Upper lobe of right lung (tissue), 1 donor: ENCODE measurements around the gene ING5. TPM values are rescaled to one million over a fixed set of nuclear protein-coding genes. Genes with fewer than 3 reads are reported as not detected.
"Not testable (repeated sequence)": the region's sequence is repeated elsewhere in the genome, so short reads cannot be mapped to it uniquely, and the experiment has no call there.

Experiments
- ATAC-seq: fragments of 200-7000 bp; cut with Tn5 transposase; one replicate; pipeline ENCODE4 v1.9.1; 2020; ENCODE audit warnings: mild to moderate bottlenecking, moderate library complexity
- DNase-seq: peaks from one replicate; pipeline ENCODE4 v3.0.0-alpha.2; 2020
- H3K27ac ChIP-seq: fragments of 200-600 bp; one replicate; pipeline ENCODE4 v1.8.0; 2022
- H3K27me3 ChIP-seq: fragments of 200-600 bp; one replicate; pipeline ENCODE4 v1.8.0; 2022; ENCODE audit warnings: mild to moderate bottlenecking
- H3K36me3 ChIP-seq: fragments of 200-600 bp; one replicate; pipeline ENCODE4 v1.8.0; 2022
- H3K4me1 ChIP-seq: fragments of 200-600 bp; one replicate; pipeline ENCODE4 v1.8.0; 2022
- H3K4me3 ChIP-seq: fragments of 200-600 bp; one replicate; pipeline ENCODE4 v1.8.0; 2022; ENCODE audit warnings: mild to moderate bottlenecking
- H3K9me3 ChIP-seq: fragments of 200-600 bp; one replicate; pipeline ENCODE4 v1.8.0; 2022
- intact Hi-C: fragments of 100-400 bp; cut with DNase I; formaldehyde crosslinking; loops from one replicate; pipeline ENCODE4 v1.11.0; 2022
- total RNA-seq: library from RNA; stranded (reverse); fragmentation: NEBNext Ultra II Directional; extraction: Animal tissue kit (Norgen Biotek cat#: 25700); gene quantifications from one replicate; pipeline ENCODE4 v1.2.1, GENCODE V29; 2021
- TF ChIP-seq, protein P1 (sequence below): fragments of 200-600 bp; IDR thresholded peaks from one replicate; pipeline ENCODE4 v1.8.0; 2022; ENCODE audit warnings: antibody characterized with exemption
- donor health status: DM: no; HTN: yes; CAD: no; lungs with severe emphysema.

Gene ING5
- total RNA-seq, 1 donor from 2014 or later: 36.5 TPM

DNA sequence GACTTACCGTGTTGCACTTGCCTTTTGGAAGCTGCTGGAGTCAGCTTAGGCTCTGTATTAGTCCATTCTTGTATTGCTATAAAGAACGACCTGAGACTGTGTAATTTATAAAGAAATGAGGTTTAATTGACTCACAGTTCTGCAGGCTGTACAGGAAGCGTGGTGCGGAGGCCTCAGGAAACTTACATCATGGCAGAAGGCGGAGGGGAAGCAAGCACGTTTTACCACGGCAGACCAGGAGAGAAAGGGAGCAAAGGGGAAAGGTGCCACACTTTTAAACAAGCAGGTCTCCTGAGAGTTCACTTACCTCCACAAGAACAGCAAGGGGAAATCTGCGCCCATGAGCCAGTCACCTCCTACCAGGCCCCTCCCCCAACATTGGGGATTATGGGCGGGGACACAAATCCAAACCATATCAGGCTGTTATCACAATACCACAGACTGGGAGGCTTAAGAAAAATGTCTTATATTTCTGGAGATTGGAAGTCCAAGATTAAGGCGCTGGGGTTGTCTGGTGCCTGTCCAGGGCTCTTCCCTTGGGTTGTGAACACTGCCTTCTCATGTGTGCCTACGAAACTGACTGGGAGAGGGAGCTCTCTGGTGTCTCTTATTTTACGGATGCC lies 28.9 kb downstream of the ING5 start:
- TF ChIP-seq, protein P1, sequence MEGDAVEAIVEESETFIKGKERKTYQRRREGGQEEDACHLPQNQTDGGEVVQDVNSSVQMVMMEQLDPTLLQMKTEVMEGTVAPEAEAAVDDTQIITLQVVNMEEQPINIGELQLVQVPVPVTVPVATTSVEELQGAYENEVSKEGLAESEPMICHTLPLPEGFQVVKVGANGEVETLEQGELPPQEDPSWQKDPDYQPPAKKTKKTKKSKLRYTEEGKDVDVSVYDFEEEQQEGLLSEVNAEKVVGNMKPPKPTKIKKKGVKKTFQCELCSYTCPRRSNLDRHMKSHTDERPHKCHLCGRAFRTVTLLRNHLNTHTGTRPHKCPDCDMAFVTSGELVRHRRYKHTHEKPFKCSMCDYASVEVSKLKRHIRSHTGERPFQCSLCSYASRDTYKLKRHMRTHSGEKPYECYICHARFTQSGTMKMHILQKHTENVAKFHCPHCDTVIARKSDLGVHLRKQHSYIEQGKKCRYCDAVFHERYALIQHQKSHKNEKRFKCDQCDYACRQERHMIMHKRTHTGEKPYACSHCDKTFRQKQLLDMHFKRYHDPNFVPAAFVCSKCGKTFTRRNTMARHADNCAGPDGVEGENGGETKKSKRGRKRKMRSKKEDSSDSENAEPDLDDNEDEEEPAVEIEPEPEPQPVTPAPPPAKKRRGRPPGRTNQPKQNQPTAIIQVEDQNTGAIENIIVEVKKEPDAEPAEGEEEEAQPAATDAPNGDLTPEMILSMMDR: no peak
- peaks cover 3% of the 10 kb centered on the region for H3K36me3 ChIP-seq
- intact Hi-C loops: no loop called here
- H3K4me1 ChIP-seq: peaks cover 13% of the 10 kb centered on the region
- ATAC-seq (no peak), DNase-seq (no peak)
- H3K4me3 ChIP-seq: no peak overlapping the region
- no peaks in the 10 kb centered on the region for H3K9me3 ChIP-seq
- no peaks in the 10 kb centered on the region for H3K27me3 ChIP-seq
- H3K27ac ChIP-seq: no peak overlapping the region

DNA sequence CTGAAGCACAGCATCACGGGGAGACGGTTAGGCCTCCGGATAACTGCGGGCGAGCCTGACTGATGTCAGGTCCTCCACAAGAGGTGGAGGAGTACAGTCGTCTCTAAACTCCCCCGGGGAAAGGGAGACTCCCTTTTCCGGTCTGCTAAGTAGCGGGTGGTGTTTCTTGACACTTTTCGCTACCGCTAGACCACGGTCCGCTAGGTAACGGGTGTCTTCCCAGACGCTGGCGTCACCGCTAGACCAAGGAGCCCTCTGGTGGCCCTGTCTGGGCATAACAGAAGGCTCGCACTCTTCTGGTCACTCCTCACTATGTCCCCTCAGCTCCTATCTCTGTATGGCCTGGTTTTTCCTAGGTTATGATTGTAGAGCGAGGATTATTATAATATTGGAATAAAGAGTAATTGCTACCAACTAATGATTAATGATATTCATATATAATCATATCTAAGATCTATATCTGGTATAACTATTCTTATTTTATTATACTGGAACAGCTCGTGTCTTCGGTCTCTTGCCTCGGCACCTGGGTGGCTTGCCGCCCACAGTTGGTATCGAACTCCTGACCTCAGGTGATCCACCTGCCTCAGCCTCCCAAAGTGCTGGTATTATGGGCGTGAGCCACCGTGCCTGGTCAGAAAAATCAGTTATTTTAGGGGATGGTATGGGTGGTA lies 30.8 kb downstream of the ING5 start:
- intact Hi-C loops, H3K27me3 ChIP-seq, ATAC-seq, H3K4me3 ChIP-seq, H3K9me3 ChIP-seq, H3K27ac ChIP-seq, H3K36me3 ChIP-seq: not testable (repeated sequence)
- TF ChIP-seq, protein P1: peak; percentile 71
- H3K4me1 ChIP-seq: peaks cover 14% of the 10 kb centered on the region
- DNase-seq: peak; percentile 82

DNA sequence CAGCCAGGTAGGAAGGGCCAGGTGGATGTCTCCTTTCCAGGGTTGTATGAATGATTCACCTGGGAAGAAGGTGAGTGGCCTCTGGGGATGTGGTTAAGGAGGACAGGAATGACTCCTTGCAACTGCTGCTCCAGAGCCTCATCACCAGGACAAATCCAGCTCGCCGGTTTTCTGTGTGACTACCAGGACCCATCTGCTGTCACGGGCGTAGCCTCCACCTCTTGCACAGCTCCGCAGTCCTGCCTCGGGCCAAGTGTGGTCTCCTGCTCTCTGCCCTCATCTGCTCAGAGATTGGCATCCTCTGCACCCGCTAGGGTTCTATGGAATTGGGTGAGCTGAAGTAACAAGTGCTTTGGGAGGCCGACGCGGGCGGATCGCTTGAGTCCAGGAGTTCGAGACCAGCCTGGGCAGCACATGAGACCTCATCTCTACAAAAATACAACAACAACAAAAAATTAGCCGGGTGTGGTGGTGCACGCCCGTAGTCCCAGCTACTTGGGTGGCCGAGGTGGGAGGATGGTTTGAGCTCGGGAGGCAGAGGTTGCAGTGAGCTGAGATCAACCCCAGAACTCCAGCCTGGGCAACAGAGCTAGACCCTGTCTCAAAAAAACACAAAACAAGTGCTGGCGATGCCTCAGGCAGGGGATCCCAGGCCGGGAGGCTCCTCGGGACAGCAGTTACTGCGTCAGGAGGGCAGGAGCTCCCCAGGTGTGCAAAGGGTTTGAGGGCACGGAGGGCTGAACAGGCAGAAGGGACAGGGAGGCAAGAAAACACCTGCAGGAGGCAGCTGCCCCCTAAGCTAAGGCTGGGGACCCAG lies 31.8 kb downstream of the ING5 start:
- DNase-seq: no peak
- H3K9me3 ChIP-seq: no peaks in the 10 kb centered on the region
- no peaks in the 10 kb centered on the region for H3K36me3 ChIP-seq
- H3K4me1 ChIP-seq: peaks cover 14% of the 10 kb centered on the region
- H3K27me3 ChIP-seq: no peaks in the 10 kb centered on the region
- peak overlapping the region; percentile 98 for H3K4me3 ChIP-seq
- no peak for ATAC-seq
- TF ChIP-seq, protein P1: no peak
- intact Hi-C loops: no loop called here
- H3K27ac ChIP-seq: peak overlapping the region; percentile 73

DNA sequence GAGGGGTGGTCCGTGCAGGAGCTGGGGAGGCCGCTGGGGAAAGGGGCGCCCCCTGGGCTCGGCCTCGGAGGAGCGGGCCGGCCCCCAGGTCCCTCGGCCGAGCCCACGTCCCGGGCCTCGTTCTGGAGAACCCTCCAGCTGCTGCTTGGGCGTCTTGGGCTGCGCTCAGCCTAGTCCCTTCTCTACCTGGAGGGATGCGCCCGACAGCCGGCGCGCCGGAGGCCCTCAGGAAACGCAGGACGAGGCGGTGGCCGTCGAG lies 32.3 kb downstream of the ING5 start:
- Histone ChIP-seq H3K27me3 (no peaks in the 10 kb centered on the region), H3K36me3 (no peaks in the 10 kb centered on the region), H3K4me3 (peak overlapping the region; percentile 98), H3K9me3 (no peaks in the 10 kb centered on the region), H3K27ac (peak overlapping the region; percentile 73), H3K4me1 (peaks cover 14% of the 10 kb centered on the region)
- intact Hi-C loops: no loop called here
- DNase-seq: no peak
- ATAC-seq: no peak
- TF ChIP-seq, protein P1: peak; percentile 23

DNA sequence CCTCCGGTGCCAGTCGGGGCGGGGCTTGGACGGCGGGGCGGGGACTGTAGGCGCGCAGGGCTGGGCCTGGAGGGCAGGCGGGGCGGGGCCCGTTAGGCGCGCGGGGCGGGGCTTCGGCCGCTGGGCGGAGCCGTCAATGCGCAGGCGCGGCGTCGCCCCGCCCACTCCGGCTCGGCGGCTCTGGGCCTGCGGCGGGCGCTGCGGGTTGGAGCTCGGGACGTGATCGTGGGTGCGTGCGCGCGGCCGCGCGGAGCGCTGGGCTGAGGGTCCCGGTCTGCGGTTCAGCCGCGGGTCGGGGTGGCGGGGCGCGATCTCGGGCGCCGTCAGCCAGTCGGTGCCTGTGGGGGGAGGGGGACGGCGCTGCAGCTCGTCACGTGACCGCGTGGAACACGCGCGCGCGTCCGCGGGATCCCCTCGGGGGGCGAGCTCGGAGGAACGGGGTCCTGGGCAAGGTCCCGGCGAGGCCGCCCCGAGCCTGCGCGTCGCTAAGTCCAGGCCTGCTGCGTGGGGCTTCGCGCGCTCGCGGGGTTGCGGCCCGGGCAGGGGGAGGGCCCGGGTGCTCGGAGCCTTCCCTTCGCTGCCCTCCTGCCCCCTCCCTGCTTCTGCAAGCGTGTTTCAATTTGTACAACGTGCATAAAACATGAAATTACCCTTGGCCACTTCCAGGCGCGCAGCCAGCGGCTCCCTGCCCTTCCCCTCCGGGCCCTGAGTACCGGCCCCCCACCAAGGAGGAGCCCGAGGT lies 32.8 kb downstream of the ING5 start, which contains the start of gene D2HGDH:
D2HGDH (plus strand) TSS at position 164 of the 742 bp plus-strand sequence. CDS start 595 bp downstream, outside the sequence.
- DNase-seq: peak; percentile 97
- H3K4me1 ChIP-seq: peaks cover 14% of the 10 kb centered on the region
- H3K27ac ChIP-seq: peak within 1 kb of the TSS; percentile 86
- TF ChIP-seq, protein P1: no peak
- no peaks in the 10 kb centered on the region for H3K36me3 ChIP-seq
- peak; percentile 96 for ATAC-seq
- H3K4me3 ChIP-seq: peak within 1 kb of the TSS; percentile 98
- H3K27me3 ChIP-seq: no peaks in the 10 kb centered on the region
- intact Hi-C loops: no loop called here
- H3K9me3 ChIP-seq: no peaks in the 10 kb centered on the region
